B cell (primary cell): ENCODE results near the gene TMEM108. TPM values are rescaled to one million over a fixed set of nuclear protein-coding genes. Genes with fewer than 3 reads are reported as not detected.

Experiments used
- ATAC-seq: fragments of 200-7000 bp; cut with Tn5 transposase; one replicate; pipeline ENCODE4 v1.10.0; 2021; ENCODE audit warnings: low read depth, mild to moderate bottlenecking, moderate number of reproducible peaks, moderate library complexity
- CTCF ChIA-PET: fragments of 350-600 bp; sonication (Branson Sonifier 250); formaldehyde crosslinking; loops from one replicate; lab custom pipeline; 2021; ENCODE audit warnings: antibody characterized with exemption, inconsistent platforms; lab: Charles Lee
- POLR2A ChIA-PET: fragments of 350-600 bp; sonication (Branson Sonifier 250); formaldehyde crosslinking; loops from one replicate; lab custom pipeline; 2021; ENCODE audit warnings: antibody characterized with exemption; lab: Charles Lee
- DNase-seq: peaks from one replicate; pipeline ENCODE4 v3.0.0; 2013
- H2AFZ ChIP-seq: 2 replicates; pipeline ENCODE4 v1.6.1; 2012; ENCODE audit warnings: mild to moderate bottlenecking, low read depth, low read length; ENCODE audit not compliant: insufficient read depth, poor library complexity, severe bottlenecking
- H3K27ac ChIP-seq, 2 donors: 1 replicate in 1 of 2; 2 replicates in 1 of 2; pipeline ENCODE4 v1.5.1; 2012 to 2013; ENCODE audit warnings: low read length in 2 of 2, mild to moderate bottlenecking in 2 of 2, moderate library complexity in 1 of 2
- H3K27me3 ChIP-seq, 4 experiments: fragments of 200-600 bp in 1 of 4; sonication (generic) in 1 of 4; replicated peaks in 1 of 4; 1 replicate in 2 of 4; 2 replicates in 2 of 4; pipeline versions ENCODE4 v1.6.1 to v1.7.0; 2013 to 2016; ENCODE audit warnings: low read length in 3 of 4, mild to moderate bottlenecking in 2 of 4, mixed read lengths in 1 of 4, moderate library complexity in 1 of 4; ENCODE audit not compliant: insufficient read depth in 4 of 4, control insufficient read depth in 3 of 4; ENCODE audit errors: control extremely low read depth in 1 of 4
- H3K36me3 ChIP-seq, 2 experiments: replicated peaks in 1 of 2; 1 replicate in 1 of 2; 2 replicates in 1 of 2; pipeline versions ENCODE4 v1.6.1 to v1.7.1; 2013; ENCODE audit warnings: low read length in 1 of 2; ENCODE audit not compliant: insufficient read depth in 2 of 2, control insufficient read depth in 1 of 2; ENCODE audit errors: control extremely low read depth in 1 of 2, extremely low read depth in 1 of 2
- H3K4me1 ChIP-seq, 2 donors: fragments of 200-600 bp in 1 of 2; sonication (generic) in 1 of 2; 1 replicate in 1 of 2; 2 replicates in 1 of 2; pipeline versions ENCODE4 v1.5.1 to v1.6.1; 2013 to 2017; ENCODE audit warnings: low read length in 2 of 2; ENCODE audit not compliant: control insufficient read depth in 2 of 2, insufficient read depth in 2 of 2
- H3K4me2 ChIP-seq: replicated peaks from 2 replicates; pipeline ENCODE3; 2012; ENCODE audit warnings: mild to moderate bottlenecking, low read depth, low read length; ENCODE audit not compliant: poor library complexity, severe bottlenecking
- H3K4me3 ChIP-seq, 5 experiments: fragments of 200-600 bp in 1 of 5; sonication (generic) in 1 of 5; 1 replicate in 3 of 5; 2 replicates in 2 of 5; pipeline versions ENCODE4 v1.5.1 to v1.7.0; 2011 to 2016; ENCODE audit warnings: low read length in 4 of 5, mild to moderate bottlenecking in 4 of 5, low read depth in 2 of 5, control low read depth in 1 of 5, moderate library complexity in 1 of 5; ENCODE audit not compliant: insufficient read depth in 1 of 5; ENCODE audit errors: control extremely low read depth in 1 of 5, extremely low read depth in 1 of 5
- H3K79me2 ChIP-seq: fragments of 200-600 bp; sonication (generic); one replicate; pipeline ENCODE4 v1.6.0; 2016; ENCODE audit warnings: low read length; ENCODE audit not compliant: control insufficient read depth, insufficient read depth
- H3K9ac ChIP-seq: fragments of 200-600 bp; sonication (generic); 2 replicates; pipeline ENCODE4 v1.6.1; 2017; ENCODE audit warnings: mild to moderate bottlenecking, low read length, moderate library complexity
- H3K9me3 ChIP-seq, 3 donors: one replicate each; pipeline versions ENCODE4 v1.6.1 to v1.7.1; 2013; ENCODE audit warnings: low read length in 2 of 3; ENCODE audit not compliant: control insufficient read depth in 2 of 3, insufficient read depth in 1 of 3; ENCODE audit errors: control extremely low read depth in 1 of 3
- H4K20me1 ChIP-seq: 2 replicates; pipeline ENCODE4 v1.6.0; 2012; ENCODE audit warnings: mild to moderate bottlenecking, low read length; ENCODE audit not compliant: insufficient read depth, control insufficient read depth, poor library complexity, severe bottlenecking
- H3K27ac Mint-ChIP-seq: one replicate; pipeline ENCODE4 v1.8.0; 2021; ENCODE audit warnings: mixed read lengths
- H3K27me3 Mint-ChIP-seq: one replicate; pipeline ENCODE4 v1.8.0; 2021; ENCODE audit warnings: mixed read lengths
- H3K4me1 Mint-ChIP-seq: one replicate; pipeline ENCODE4 v1.8.0; 2021; ENCODE audit warnings: mixed read lengths
- H3K4me3 Mint-ChIP-seq: one replicate; pipeline ENCODE4 v1.8.0; 2021; ENCODE audit warnings: mixed read lengths
- H3K9me3 Mint-ChIP-seq: one replicate; pipeline ENCODE4 v1.8.0; 2022; ENCODE audit warnings: mixed read lengths; ENCODE audit not compliant: insufficient read depth
- EZH2 ChIP-seq: IDR thresholded peaks from 2 replicates; pipeline ENCODE4 v1.6.1; 2012; ENCODE audit warnings: borderline replicate concordance, low read depth, mild to moderate bottlenecking, moderate library complexity, low read length; ENCODE audit not compliant: insufficient read depth, poor library complexity, severe bottlenecking
- WGBS: methylation state at CpG from one replicate; pipeline ENCODE4 v1.1.5; 2013; ENCODE audit warnings: missing lambda C conversion rate; ENCODE audit not compliant: insufficient coverage; 5-methylcytosine and 5-hydroxymethylcytosine counted together
- intact Hi-C: fragments of 100-400 bp; cut with micrococcal nuclease; formaldehyde crosslinking; loops from one replicate; pipeline ENCODE4 v1.10.0; 2022
- polyA plus RNA-seq: library from polyadenylated mRNA; depleted of rRNA; stranded (reverse); fragments of >200 nt; gene quantifications from 2 replicates; pipeline ENCODE4 v1.2.3, GENCODE V29; 2012
- total RNA-seq, 2 donors: library from RNA; stranded (reverse); fragments of 120-200 nt in 1 of 2; gene quantifications; 1 replicate in 1 of 2; 2 replicates in 1 of 2; pipeline versions ENCODE4 v1.2.3 to v1.2.4, GENCODE V29; 2013 to 2022
- TF ChIP-seq, protein P1 (sequence below): fragments of 200-600 bp; IDR thresholded peaks from one replicate; pipeline ENCODE4 v1.8.0; 2022; ENCODE audit warnings: antibody characterized with exemption, mild to moderate bottlenecking

The TMEM108 gene
- total and polyA plus RNA-seq, 2 donors (not counting 1 experiment from before 2014, with no cell fraction given), result not detected

GRCh38 chr3:133079621-133080020 is 41.4 kb downstream of the TMEM108 start:
- CTCF ChIA-PET, result no interaction called here
- Mint-ChIP-seq H3K9me3 (peaks cover 8% of the 10 kb centered on the region), H3K27me3 (peaks cover 28% of the 10 kb centered on the region), H3K4me1 (no peaks in the 10 kb centered on the region), H3K27ac (no peak overlapping the region), H3K4me3 (no peak overlapping the region)
- Histone ChIP-seq H4K20me1 (no peaks in the 10 kb centered on the region), H3K79me2 (no peaks in the 10 kb centered on the region), H3K9me3 (peaks cover 0 to 1% (median 0%) of the 10 kb centered on the region in 3 donors), H3K36me3 (no peaks in the 10 kb centered on the region), H3K4me1 (no peaks in the 10 kb centered on the region), H3K9ac (no peak overlapping the region), H2AFZ (no peak overlapping the region), H3K4me2 (no peak overlapping the region), H3K4me3 (no peak overlapping the region), H3K27me3 (peaks cover 0 to 11% (median 0%) of the 10 kb centered on the region in 4 experiments), H3K27ac (no peak overlapping the region)
- intact Hi-C loops, result no loop called here
- no peak for TF ChIP-seq EZH2
- TF ChIP-seq, protein P1, sequence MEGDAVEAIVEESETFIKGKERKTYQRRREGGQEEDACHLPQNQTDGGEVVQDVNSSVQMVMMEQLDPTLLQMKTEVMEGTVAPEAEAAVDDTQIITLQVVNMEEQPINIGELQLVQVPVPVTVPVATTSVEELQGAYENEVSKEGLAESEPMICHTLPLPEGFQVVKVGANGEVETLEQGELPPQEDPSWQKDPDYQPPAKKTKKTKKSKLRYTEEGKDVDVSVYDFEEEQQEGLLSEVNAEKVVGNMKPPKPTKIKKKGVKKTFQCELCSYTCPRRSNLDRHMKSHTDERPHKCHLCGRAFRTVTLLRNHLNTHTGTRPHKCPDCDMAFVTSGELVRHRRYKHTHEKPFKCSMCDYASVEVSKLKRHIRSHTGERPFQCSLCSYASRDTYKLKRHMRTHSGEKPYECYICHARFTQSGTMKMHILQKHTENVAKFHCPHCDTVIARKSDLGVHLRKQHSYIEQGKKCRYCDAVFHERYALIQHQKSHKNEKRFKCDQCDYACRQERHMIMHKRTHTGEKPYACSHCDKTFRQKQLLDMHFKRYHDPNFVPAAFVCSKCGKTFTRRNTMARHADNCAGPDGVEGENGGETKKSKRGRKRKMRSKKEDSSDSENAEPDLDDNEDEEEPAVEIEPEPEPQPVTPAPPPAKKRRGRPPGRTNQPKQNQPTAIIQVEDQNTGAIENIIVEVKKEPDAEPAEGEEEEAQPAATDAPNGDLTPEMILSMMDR, result no peak
- WGBS, result 46% methylated on average over 3 of the region's 3 CpGs
- POLR2A ChIA-PET, result interaction anchor here (0.5 kb wide), 1 partner anchor 176 kb away, joined by 3 read pairs; no protein-coding TSS in a partner anchor
- ATAC-seq (no peak), DNase-seq (no peak)

GRCh38 chr3:133081016-133081415 is 42.8 kb downstream of the TMEM108 start:
- ChIA-PET CTCF (no interaction called here), POLR2A (no interaction called here)
- peaks cover 0 to 4% (median 0%) of the 10 kb centered on the region in 4 experiments for H3K27me3 ChIP-seq
- H3K4me1 Mint-ChIP-seq, result no peaks in the 10 kb centered on the region
- H3K9ac ChIP-seq, result no peak overlapping the region
- H3K4me3 ChIP-seq, result no peak overlapping the region
- no peak overlapping the region for H3K27ac ChIP-seq
- peaks cover 0 to 1% (median 0%) of the 10 kb centered on the region in 3 donors for H3K9me3 ChIP-seq
- peaks cover 8% of the 10 kb centered on the region for H3K9me3 Mint-ChIP-seq
- H3K4me1 ChIP-seq, result no peaks in the 10 kb centered on the region
- H2AFZ ChIP-seq, result no peak overlapping the region
- no peak overlapping the region for H3K4me2 ChIP-seq
- TF ChIP-seq, protein P1, result no peak
- no peak for TF ChIP-seq EZH2
- H3K27me3 Mint-ChIP-seq, result peaks cover 23% of the 10 kb centered on the region
- H3K27ac Mint-ChIP-seq, result no peak overlapping the region
- WGBS, result 88% methylated on average over 4 of the region's 7 CpGs
- no peaks in the 10 kb centered on the region for H4K20me1 ChIP-seq
- ATAC-seq (no peak), DNase-seq (no peak)
- intact Hi-C loops, result no loop called here
- no peaks in the 10 kb centered on the region for H3K79me2 ChIP-seq
- no peak overlapping the region for H3K4me3 Mint-ChIP-seq
- no peaks in the 10 kb centered on the region for H3K36me3 ChIP-seq
